AG04450 (cell line): Measurements from ENCODE around the gene AQP7. TPM values are rescaled to one million over a fixed set of nuclear protein-coding genes. Genes with fewer than 3 reads are reported as not detected.
"Not testable (repeated sequence)": the region's sequence is repeated elsewhere in the genome, so short reads cannot be mapped to it uniquely, and the experiment has no call there.

Experiments used
- CTCF ChIA-PET: fragments of 300-600, 350-600 bp; formaldehyde crosslinking; extraction: SDS; loops from one replicate; lab custom pipeline; 2022; ENCODE audit warnings: antibody characterized with exemption, inconsistent platforms; lab: Charles Lee
- POLR2A ChIA-PET: fragments of 350-600 bp; formaldehyde crosslinking; extraction: SDS; loops from one replicate; lab custom pipeline; 2021; ENCODE audit warnings: antibody characterized with exemption, inconsistent platforms; lab: Yijun Ruan, JAX
- DNase-seq: peaks from one replicate; pipeline ENCODE4 v3.0.0-alpha.2; 2011; ENCODE audit warnings: low read depth, low spot score
- H3K27ac ChIP-seq: one replicate; pipeline ENCODE4 v1.5.1; 2012; ENCODE audit warnings: low read depth, low read length, control low read depth
- H3K27me3 ChIP-seq: one replicate; pipeline ENCODE4 v1.6.0; 2012; ENCODE audit warnings: low read length; ENCODE audit not compliant: control insufficient read depth, insufficient read depth
- H3K4me3 ChIP-seq: 2 replicates; pipeline ENCODE4 v1.5.1; 2011; ENCODE audit warnings: mild to moderate bottlenecking, low read depth, low read length, control low read depth
- H3K9me3 ChIP-seq: 2 replicates; pipeline ENCODE4 v1.5.1; 2012; ENCODE audit warnings: low read length; ENCODE audit not compliant: control insufficient read depth, insufficient read depth
- CTCF ChIP-seq: IDR thresholded peaks from 2 replicates; pipeline ENCODE4 v1.5.1; 2011; ENCODE audit warnings: low read depth, low read length, control low read depth, inconsistent platforms
- polyA plus RNA-seq: library from polyadenylated mRNA; depleted of rRNA; stranded (reverse); fragments of >200 nt; gene quantifications from 2 replicates; pipeline ENCODE4 v1.2.3, GENCODE V29; 2011

AQP7 gene
- polyA plus RNA-seq, 1 experiment, result 0.11 TPM

GRCh38 chr9:33388110-33388994 lies 14.0 kb downstream of the AQP7 start:
- no peak for DNase-seq
- no peak for TF ChIP-seq CTCF
- POLR2A ChIA-PET, result no interaction called here
- H3K9me3 ChIP-seq, result no peaks in the 10 kb centered on the region
- no peak overlapping the region for H3K4me3 ChIP-seq
- CTCF ChIA-PET, result interaction anchor here (0.6 kb wide), 1 partner anchor 20 kb away, joined by 3 read pairs; no protein-coding TSS in a partner anchor
- no peaks in the 10 kb centered on the region for H3K27me3 ChIP-seq
- no peak overlapping the region for H3K27ac ChIP-seq

GRCh38 chr9:33386998-33387397 lies 15.4 kb downstream of the AQP7 start:
- H3K9me3 ChIP-seq, H3K27ac ChIP-seq, H3K27me3 ChIP-seq, DNase-seq, H3K4me3 ChIP-seq: not testable (repeated sequence)
- ChIA-PET POLR2A (interaction anchor here (0.6 kb wide), 1 partner anchor 65 kb away, joined by 4 read pairs; no protein-coding TSS in a partner anchor), CTCF (interaction anchor here (1.4 kb wide), 1 partner anchor 13 kb away, joined by 7 read pairs; no protein-coding TSS in a partner anchor)

GRCh38 chr9:33386641-33386996 lies 15.7 kb downstream of the AQP7 start:
- POLR2A ChIA-PET, H3K9me3 ChIP-seq, H3K4me3 ChIP-seq, H3K27ac ChIP-seq, DNase-seq, H3K27me3 ChIP-seq: not testable (repeated sequence)
- CTCF ChIA-PET, result interaction anchor here (1.4 kb wide), 1 partner anchor 12 kb away, joined by 7 read pairs; no protein-coding TSS in a partner anchor

GRCh38 chr9:33385979-33386640 lies 16.3 kb downstream of the AQP7 start:
- H3K27ac ChIP-seq, DNase-seq, H3K4me3 ChIP-seq, POLR2A ChIA-PET, H3K27me3 ChIP-seq, H3K9me3 ChIP-seq: not testable (repeated sequence)
- CTCF ChIA-PET, result interaction anchor here (1.4 kb wide), 1 partner anchor 12 kb away, joined by 7 read pairs; no protein-coding TSS in a partner anchor

- H3K9me3 ChIP-seq, H3K27ac ChIP-seq, H3K27me3 ChIP-seq, CTCF ChIA-PET, DNase-seq, H3K4me3 ChIP-seq, POLR2A ChIA-PET: not testable (repeated sequence)
These were observed 16.8 kb downstream of the AQP7 start for GRCh38 chr9:33385536-33385935.

- DNase-seq, H3K27me3 ChIP-seq, H3K27ac ChIP-seq, H3K9me3 ChIP-seq, H3K4me3 ChIP-seq, POLR2A ChIA-PET: not testable (repeated sequence)
- CTCF ChIA-PET, result interaction anchor here (0.9 to 1.2 kb wide), 2 partner anchors 64 to 70 kb away, joined by 3 read pairs; no protein-coding TSS in a partner anchor
These were observed 19.0 kb downstream of the AQP7 start for GRCh38 chr9:33383396-33383795.

GRCh38 chr9:33382397-33382796 lies 20.0 kb downstream of the AQP7 start:
- H3K4me3 ChIP-seq, DNase-seq, H3K27me3 ChIP-seq, POLR2A ChIA-PET, H3K27ac ChIP-seq, H3K9me3 ChIP-seq: not testable (repeated sequence)
- CTCF ChIA-PET, result interaction anchor here (1.2 kb wide), 2 partner anchors 71 to 81 kb away, joined by 3 to 6 read pairs; no protein-coding TSS in a partner anchor
